ENCODE results near the gene NANS. TPM values are rescaled to one million over a fixed set of nuclear protein-coding genes. Genes with fewer than 3 reads are reported as not detected.
"Not testable (repeated sequence)": the region's sequence is repeated elsewhere in the genome, so short reads cannot be mapped to it uniquely, and the experiment has no call there.

NANS gene
- total RNA-seq, 1 donor from 2014 or later = 43.9 TPM

DNA sequence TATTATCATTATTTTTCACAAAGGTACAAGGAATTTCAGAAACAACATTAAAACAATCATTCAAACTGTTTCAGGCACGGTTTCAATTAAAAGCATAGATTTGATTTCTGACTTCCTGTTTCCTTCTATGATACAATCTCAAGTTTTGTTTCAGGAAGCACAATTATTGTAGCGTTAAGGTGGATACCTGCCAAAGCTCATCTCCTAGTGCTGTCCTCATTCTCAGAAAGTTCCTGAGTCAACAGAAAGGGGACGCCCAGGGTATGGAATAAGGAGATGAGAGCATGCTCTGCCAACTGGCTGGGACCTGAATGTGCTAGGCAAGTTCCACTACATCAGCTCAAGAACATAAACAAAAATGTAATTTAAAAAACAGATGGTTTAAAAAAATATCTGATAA lies 64.5 kb downstream of the NANS start:
- H3K4me3 Mint-ChIP-seq (ENCODE audit: unreplicated experiment) = no peak overlapping the region
- no peak for TF ChIP-seq CTCF (IDR thresholded peaks at IDR 0.05)
- no peak overlapping the region for H3K27ac Mint-ChIP-seq (ENCODE audit: unreplicated experiment)
- no peak for DNase-seq (ENCODE audit: extremely low spot score, unreplicated experiment)
- H3K27me3 Mint-ChIP-seq (ENCODE audit: unreplicated experiment) = no peaks in the 10 kb centered on the region
- H3K9me3 Mint-ChIP-seq (ENCODE audit: unreplicated experiment) = no peaks in the 10 kb centered on the region
- peaks cover 12% of the 10 kb centered on the region for H3K4me1 Mint-ChIP-seq (ENCODE audit: unreplicated experiment)
- H3K36me3 Mint-ChIP-seq (ENCODE audit: unreplicated experiment) = no peaks in the 10 kb centered on the region

GRCh38 chr9:98124091-98124490 lies 67.6 kb downstream of the NANS start:
- not testable (repeated sequence) for H3K9me3 Mint-ChIP-seq (ENCODE audit: unreplicated experiment); H3K4me3 Mint-ChIP-seq (ENCODE audit: unreplicated experiment); H3K36me3 Mint-ChIP-seq (ENCODE audit: unreplicated experiment); H3K27me3 Mint-ChIP-seq (ENCODE audit: unreplicated experiment); H3K27ac Mint-ChIP-seq (ENCODE audit: unreplicated experiment); H3K4me1 Mint-ChIP-seq (ENCODE audit: unreplicated experiment); DNase-seq (ENCODE audit: extremely low spot score, unreplicated experiment)

GRCh38 chr9:98124637-98125426 lies 68.3 kb downstream of the NANS start:
- Mint-ChIP-seq H3K36me3 (ENCODE audit: unreplicated experiment) (no peaks in the 10 kb centered on the region), H3K4me3 (ENCODE audit: unreplicated experiment) (no peak overlapping the region), H3K4me1 (ENCODE audit: unreplicated experiment) (peaks cover 3% of the 10 kb centered on the region), H3K27me3 (ENCODE audit: unreplicated experiment) (no peaks in the 10 kb centered on the region), H3K9me3 (ENCODE audit: unreplicated experiment) (no peaks in the 10 kb centered on the region), H3K27ac (ENCODE audit: unreplicated experiment) (no peak overlapping the region)
- TF ChIP-seq CTCF (IDR thresholded peaks at IDR 0.05) = no peak
- no peak for DNase-seq (ENCODE audit: extremely low spot score, unreplicated experiment)

DNA sequence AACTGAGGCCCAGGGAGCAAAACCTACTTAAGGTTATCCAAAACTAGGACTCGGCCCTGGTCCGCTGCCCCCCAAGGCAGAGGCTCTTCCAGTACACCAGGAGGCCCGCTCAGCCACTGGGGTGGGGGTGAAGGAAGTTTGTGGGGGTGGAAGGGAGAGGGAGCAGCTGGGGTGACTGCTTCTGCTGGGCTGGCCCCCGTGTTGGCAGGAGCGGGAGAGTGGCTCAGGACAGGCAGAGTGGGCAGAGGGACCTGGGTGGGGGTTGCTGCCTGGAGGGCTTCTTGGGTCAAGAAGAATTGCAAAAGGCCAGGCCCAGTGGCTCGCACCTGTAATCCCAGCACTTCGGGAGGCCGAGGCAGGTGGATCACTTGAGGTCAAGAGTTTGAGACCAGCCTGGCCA lies 70.7 kb downstream of the NANS start:
- H3K9me3 Mint-ChIP-seq (ENCODE audit: unreplicated experiment) = no peaks in the 10 kb centered on the region
- H3K4me1 Mint-ChIP-seq (ENCODE audit: unreplicated experiment) = no peaks in the 10 kb centered on the region
- no peaks in the 10 kb centered on the region for H3K36me3 Mint-ChIP-seq (ENCODE audit: unreplicated experiment)
- no peak for DNase-seq (ENCODE audit: extremely low spot score, unreplicated experiment)
- H3K4me3 Mint-ChIP-seq (ENCODE audit: unreplicated experiment) = no peak overlapping the region
- no peak for TF ChIP-seq CTCF (IDR thresholded peaks at IDR 0.05)
- H3K27me3 Mint-ChIP-seq (ENCODE audit: unreplicated experiment) = no peaks in the 10 kb centered on the region
- H3K27ac Mint-ChIP-seq (ENCODE audit: unreplicated experiment) = no peak overlapping the region

DNA sequence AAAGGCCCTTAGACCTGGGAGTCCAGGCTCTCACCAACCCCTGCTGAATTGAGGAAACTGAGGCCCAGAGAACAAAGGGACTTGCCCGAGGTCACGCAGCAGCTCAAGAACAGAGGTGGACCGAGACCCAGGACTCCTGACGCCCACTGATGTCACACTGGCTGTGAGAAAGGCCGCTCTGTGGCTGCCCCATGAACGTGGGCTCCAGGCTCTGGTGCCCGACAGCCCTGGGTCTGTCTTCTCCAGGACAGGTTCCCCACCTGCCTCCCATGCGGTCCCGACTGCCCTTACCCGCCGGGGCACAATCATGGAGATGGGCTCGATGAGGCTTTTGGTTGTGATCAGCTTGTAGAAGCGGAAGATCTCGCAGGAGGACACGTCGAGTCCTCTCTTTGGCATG lies 71.8 kb downstream of the NANS start:
- no peak overlapping the region for H3K4me3 Mint-ChIP-seq (ENCODE audit: unreplicated experiment)
- H3K27me3 Mint-ChIP-seq (ENCODE audit: unreplicated experiment) = no peaks in the 10 kb centered on the region
- no peaks in the 10 kb centered on the region for H3K4me1 Mint-ChIP-seq (ENCODE audit: unreplicated experiment)
- no peaks in the 10 kb centered on the region for H3K36me3 Mint-ChIP-seq (ENCODE audit: unreplicated experiment)
- no peaks in the 10 kb centered on the region for H3K9me3 Mint-ChIP-seq (ENCODE audit: unreplicated experiment)
- no peak overlapping the region for H3K27ac Mint-ChIP-seq (ENCODE audit: unreplicated experiment)
- no peak for TF ChIP-seq CTCF (IDR thresholded peaks at IDR 0.05)
- no peak for DNase-seq (ENCODE audit: extremely low spot score, unreplicated experiment)

Data from osteocyte (in vitro differentiated cells).